Measurements from ENCODE around the gene FAM184A. TPM values are rescaled to one million over a fixed set of nuclear protein-coding genes. Genes with fewer than 3 reads are reported as not detected.

The FAM184A gene
- total and polyA plus RNA-seq, 9 of the 15 experiments (the other 6 are each of a cell fraction or from before 2014, with no cell fraction given): 6.4 to 18.7 (median 13.1) TPM

DNA sequence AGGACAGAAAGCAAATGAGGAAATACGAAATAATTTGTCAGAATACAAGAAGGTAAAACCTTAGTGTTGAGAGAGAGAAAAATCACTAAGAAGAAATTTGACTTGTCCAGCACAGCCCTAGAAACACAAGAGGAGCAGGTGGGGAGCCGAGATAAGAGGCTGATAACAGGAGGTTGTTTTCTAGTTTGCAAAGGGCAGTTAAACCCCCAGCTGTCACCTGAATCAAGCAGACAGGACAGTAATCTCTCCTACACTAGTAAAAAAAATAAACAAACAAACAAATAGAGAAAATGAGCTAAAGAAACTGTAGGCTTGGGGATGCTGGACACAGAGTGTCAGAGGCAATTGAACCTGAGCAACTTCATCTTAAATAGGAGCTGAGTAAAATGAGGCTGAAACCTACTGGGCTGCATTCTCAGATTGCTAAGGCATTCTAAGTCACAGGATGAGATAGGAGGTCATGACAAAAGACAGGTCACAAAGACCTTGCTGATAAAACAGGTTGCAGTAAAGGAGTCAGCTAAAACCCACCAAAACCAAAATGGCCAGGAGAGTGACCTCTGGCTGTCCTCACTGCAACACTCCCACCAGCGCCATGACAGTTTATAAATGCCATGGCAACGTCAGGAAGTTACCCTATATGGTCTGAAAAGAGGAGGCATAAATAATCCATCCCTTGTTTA is 40.4 kb downstream of the FAM184A start (continued):
- TF ChIP-seq CHD7 (IDR thresholded peaks at IDR 0.05; ENCODE audit: low read depth, low read length) (no peak), BCL6 (CRISPR knock-in tag; IDR thresholded peaks at IDR 0.05) (no peak), ZNF324 (CRISPR knock-in tag; IDR thresholded peaks at IDR 0.05) (no peak), NR2C1 (IDR thresholded peaks at IDR 0.05) (0 out of 2 replicates have a peak, but pooled peaks have one; percentile 50), NR2C1 (tag; IDR thresholded peaks at IDR 0.05) (peak; percentile 54), RBBP5 (IDR thresholded peaks at IDR 0.05; ENCODE audit: borderline replicate concordance, insufficient read depth, low read length, poor library complexity, severe bottlenecking) (no peak), ZNF431 (CRISPR knock-in tag; IDR thresholded peaks at IDR 0.05) (no peak), RNF2 (IDR thresholded peaks at IDR 0.05) (no peak), MYC (IDR thresholded peaks at IDR 0.05; ENCODE audit: low read depth, low read length) (no peak), MYC (CRISPR knock-in tag; IDR thresholded peaks at IDR 0.05; ENCODE audit: borderline replicate concordance, low read depth) (no peak), POLR2A (conservative IDR thresholded peaks at IDR 0.05) (no peak), CBFA2T3 (IDR thresholded peaks at IDR 0.05) (peak; percentile 90), ZNF124 (CRISPR knock-in tag; IDR thresholded peaks at IDR 0.05) (no peak), FOSL1 (tag; conservative IDR thresholded peaks at IDR 0.05) (peak; percentile 48; the same call in 1 of the 2 replicates), HDAC2 (IDR thresholded peaks at IDR 0.05) (peak; percentile 57; the same call in 1 of the 2 replicates)
- TF ChIP-seq, protein P1, sequence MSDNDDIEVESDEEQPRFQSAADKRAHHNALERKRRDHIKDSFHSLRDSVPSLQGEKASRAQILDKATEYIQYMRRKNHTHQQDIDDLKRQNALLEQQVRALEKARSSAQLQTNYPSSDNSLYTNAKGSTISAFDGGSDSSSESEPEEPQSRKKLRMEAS (CRISPR knock-in tag; IDR thresholded peaks at IDR 0.05): no peak
- TF ChIP-seq, protein P2, sequence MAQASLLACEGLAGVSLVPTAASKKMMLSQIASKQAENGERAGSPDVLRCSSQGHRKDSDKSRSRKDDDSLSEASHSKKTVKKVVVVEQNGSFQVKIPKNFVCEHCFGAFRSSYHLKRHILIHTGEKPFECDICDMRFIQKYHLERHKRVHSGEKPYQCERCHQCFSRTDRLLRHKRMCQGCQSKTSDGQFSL (CRISPR knock-in tag; IDR thresholded peaks at IDR 0.05): no peak
- TF ChIP-seq, protein P2 (tag; IDR thresholded peaks at IDR 0.05): peak in 1 of 2 experiments; percentile 57; a peak in 1 of 4 replicates

Data from K562 (cell line).